Spleen (tissue), 11 donors: Measurements from ENCODE around the gene ALDH9A1. TPM values are rescaled to one million over a fixed set of nuclear protein-coding genes. Genes with fewer than 3 reads are reported as not detected.

Experiments used
- DNase-seq: peaks from one replicate; pipeline ENCODE4 v3.0.0-alpha.2; 2020
- H3K27ac ChIP-seq, 8 donors: fragments of 200-600 bp; sonication (generic) in 7 of 8; 1 replicate in 4 of 8; 2 replicates in 4 of 8; pipeline versions ENCODE4 v1.5.0 to v1.8.0; 2016 to 2021; ENCODE audit warnings: inconsistent platforms in 4 of 8, mild to moderate bottlenecking in 4 of 8, moderate library complexity in 1 of 8
- H3K27me3 ChIP-seq, 7 donors: fragments of 200-600 bp; sonication (generic) in 6 of 7; replicated peaks in 1 of 7; 1 replicate in 4 of 7; 2 replicates in 3 of 7; pipeline versions ENCODE4 v1.5.0 to v1.8.0; 2016 to 2021; ENCODE audit warnings: inconsistent platforms in 3 of 7, mild to moderate bottlenecking in 1 of 7
- H3K36me3 ChIP-seq, 6 donors: fragments of 200-600 bp; sonication (generic) in 5 of 6; 1 replicate in 4 of 6; 2 replicates in 2 of 6; pipeline versions ENCODE4 v1.5.0 to v1.8.0; 2016 to 2021; ENCODE audit warnings: inconsistent platforms in 2 of 6
- H3K4me1 ChIP-seq, 6 donors: fragments of 200-600 bp; sonication (generic) in 5 of 6; 1 replicate in 3 of 6; 2 replicates in 3 of 6; pipeline versions ENCODE4 v1.5.0 to v1.8.0; 2016 to 2021; ENCODE audit warnings: inconsistent platforms in 3 of 6
- H3K4me3 ChIP-seq, 8 donors: fragments of 200-600 bp; sonication (generic) in 7 of 8; 1 replicate in 4 of 8; 2 replicates in 4 of 8; pipeline versions ENCODE4 v1.5.0 to v1.8.0; 2016 to 2021; ENCODE audit warnings: inconsistent platforms in 4 of 8, mild to moderate bottlenecking in 4 of 8, moderate library complexity in 2 of 8
- H3K9me3 ChIP-seq, 8 donors: fragments of 200-600 bp; sonication (generic) in 7 of 8; 1 replicate in 4 of 8; 2 replicates in 4 of 8; pipeline versions ENCODE4 v1.5.0 to v1.8.0; 2016 to 2021; ENCODE audit warnings: inconsistent platforms in 4 of 8
- CTCF ChIP-seq, 11 experiments: fragments of 200-600 bp in 7 of 11; fragments of 450-650 bp in 4 of 11; sonication (generic) in 4 of 11; IDR thresholded peaks in 8 of 11; conservative IDR thresholded peaks in 3 of 11; 1 replicate in 7 of 11; 2 replicates in 4 of 11; pipeline versions ENCODE4 v1.4.0 to v1.8.0; 2016 to 2021; ENCODE audit warnings: antibody characterized with exemption in 11 of 11, inconsistent platforms in 4 of 11, mild to moderate bottlenecking in 1 of 11
- POLR2A ChIP-seq, 3 donors: fragments of 450-650 bp; IDR thresholded peaks; one replicate each; pipeline ENCODE4 v1.5.1; 2017; ENCODE audit warnings: antibody characterized with exemption in 3 of 3, mild to moderate bottlenecking in 1 of 3
- POLR2AphosphoS5 ChIP-seq, 3 donors: sonication (generic); formaldehyde crosslinking; IDR thresholded peaks; one replicate each; pipeline ENCODE4 v1.5.1; 2017; ENCODE audit warnings: antibody characterized with exemption in 3 of 3
- WGBS, 5 donors: extraction: QIAGEN DNeasy Blood & Tissue Kit in 3 of 5; methylation state at CpG; one replicate each; pipeline versions ENCODE4 v1.1.5 to v1.1.7; 2013 to 2018; 5-methylcytosine and 5-hydroxymethylcytosine counted together
- intact Hi-C: fragments of 100-400 bp; cut with DNase I; formaldehyde crosslinking; loops from one replicate; pipeline ENCODE4 v1.15.0; 2023; ENCODE audit warnings: low total_unique reads
- polyA plus RNA-seq, 3 donors: library from polyadenylated mRNA; stranded (reverse); fragments of 200-250 nt; gene quantifications; one replicate each; pipeline ENCODE4 v1.2.1, GENCODE V29; 2013
- total RNA-seq, 7 donors: library from RNA; depleted of rRNA in 3 of 7; stranded (reverse); fragments of >200 nt in 3 of 7; fragmentation: NEBNext Ultra II Directional in 4 of 7; extraction: Animal tissue kit (Norgen Biotek cat#: 25700) in 4 of 7; gene quantifications; one replicate each; pipeline versions ENCODE4 v1.1.0 to v1.2.1, GENCODE V29; 2016 to 2021
- donor health status: healthy with polysubstance abuse.
- donor health status: DM: no; HTN: no; CAD: no; lungs with moderate emphysema.
- donor health status: DM: no; HTN: no; CAD: no.
- donor health status: Bipolar disorder and iron deficiency.
- donor health status: healthy.
- donor health status: DM: no; HTN: no; CAD: no.
- donor health status: DM: yes; HTN: yes; CAD: no.

The ALDH9A1 gene
- total and polyA plus RNA-seq, 10 donors, result 33.0 to 103 (median 58.8) TPM

GRCh38 chr1:165637427-165637826 lies 60.9 kb downstream of the ALDH9A1 start:
- H3K9me3 ChIP-seq, result no peaks in the 10 kb centered on the region
- no peak overlapping the region for H3K4me3 ChIP-seq
- no peak for TF ChIP-seq POLR2A (IDR thresholded peaks at IDR 0.05)
- no peak for TF ChIP-seq POLR2AphosphoS5 (IDR thresholded peaks at IDR 0.05)
- TF ChIP-seq CTCF (IDR thresholded peaks at IDR 0.05 in 8 of 11, conservative IDR thresholded peaks at IDR 0.05 in 3 of 11), result no peak
- peaks cover 20 to 80% (median 67%) of the 10 kb centered on the region in 6 donors for H3K4me1 ChIP-seq
- DNase-seq, result no peak
- H3K27me3 ChIP-seq, result no peaks in the 10 kb centered on the region
- H3K27ac ChIP-seq, result peak overlapping the region in 2 of 8 donors; percentile 37 to 56
- H3K36me3 ChIP-seq, result peaks cover 0 to 37% (median 2%) of the 10 kb centered on the region in 6 donors
- intact Hi-C loops, result no loop called here
- 30 to 52% (median 48%) methylated on average over 1 of the region's 1 CpG for WGBS, 5 donors

- Histone ChIP-seq H3K27me3 (no peaks in the 10 kb centered on the region), H3K27ac (no peak overlapping the region), H3K4me1 (peaks cover 20 to 73% (median 59%) of the 10 kb centered on the region in 6 donors), H3K9me3 (no peaks in the 10 kb centered on the region), H3K36me3 (peaks cover 0 to 37% (median 2%) of the 10 kb centered on the region in 6 donors), H3K4me3 (no peak overlapping the region)
- intact Hi-C loops, result no loop called here
- 38 to 64% (median 40%) methylated on average over 2 of the region's 2 CpGs for WGBS, 5 donors
- DNase-seq, result no peak
- TF ChIP-seq POLR2AphosphoS5 (IDR thresholded peaks at IDR 0.05) (no peak), POLR2A (IDR thresholded peaks at IDR 0.05) (no peak), CTCF (IDR thresholded peaks at IDR 0.05 in 8 of 11, conservative IDR thresholded peaks at IDR 0.05 in 3 of 11) (no peak)
Measured at GRCh38 chr1:165635823-165636222, 62.5 kb downstream of the ALDH9A1 start.

DNA sequence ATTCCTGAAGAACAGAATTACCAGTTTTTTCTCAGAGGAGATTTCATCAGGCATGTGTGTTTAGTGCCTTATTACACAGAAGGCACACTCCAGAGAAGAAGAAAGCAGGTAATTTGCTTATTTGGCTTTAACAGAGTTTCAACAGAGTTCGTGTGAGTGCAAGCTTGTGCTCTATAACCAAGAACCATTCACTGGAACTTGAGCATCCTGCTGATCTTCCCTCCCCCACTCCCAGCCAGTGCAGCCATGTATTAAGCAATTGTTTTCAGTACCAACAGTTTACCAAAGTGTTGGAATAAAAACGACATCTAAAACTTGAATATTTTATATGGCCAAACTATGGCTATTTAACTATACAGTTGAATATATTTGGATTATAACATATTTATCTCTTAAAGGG lies 63.0 kb downstream of the ALDH9A1 start:
- TF ChIP-seq POLR2AphosphoS5 (IDR thresholded peaks at IDR 0.05), result no peak
- TF ChIP-seq CTCF (IDR thresholded peaks at IDR 0.05 in 8 of 11, conservative IDR thresholded peaks at IDR 0.05 in 3 of 11), result no peak
- no peak for TF ChIP-seq POLR2A (IDR thresholded peaks at IDR 0.05)
- WGBS, 5 donors, result 40 to 75% (median 54%) methylated on average over 2 of the region's 2 CpGs
- H3K9me3 ChIP-seq, result no peaks in the 10 kb centered on the region
- no peak overlapping the region for H3K4me3 ChIP-seq
- no peaks in the 10 kb centered on the region for H3K27me3 ChIP-seq
- no peak for DNase-seq
- intact Hi-C loops, result no loop called here
- H3K36me3 ChIP-seq, result peaks cover 0 to 37% (median 2%) of the 10 kb centered on the region in 6 donors
- H3K27ac ChIP-seq, result no peak overlapping the region
- H3K4me1 ChIP-seq, result peaks cover 20 to 71% (median 57%) of the 10 kb centered on the region in 6 donors

- WGBS, 5 donors, result 78 to 89% (median 85%) methylated on average over 6 of the region's 6 CpGs
- H3K4me1 ChIP-seq, result peaks cover 24 to 80% (median 63%) of the 10 kb centered on the region in 6 donors
- no peak for TF ChIP-seq POLR2A (IDR thresholded peaks at IDR 0.05)
- DNase-seq, result no peak
- no peaks in the 10 kb centered on the region for H3K27me3 ChIP-seq
- peaks cover 0 to 29% (median 2%) of the 10 kb centered on the region in 6 donors for H3K36me3 ChIP-seq
- no peaks in the 10 kb centered on the region for H3K9me3 ChIP-seq
- intact Hi-C loops, result loop anchor here (5.0 kb wide), 1 partner anchor 63 kb away; the partner anchor contains the start of gene ALDH9A1
- H3K27ac ChIP-seq, result no peak overlapping the region
- no peak overlapping the region for H3K4me3 ChIP-seq
Measured at GRCh38 chr1:165634154-165634921, 64.0 kb downstream of the ALDH9A1 start.
